K562 (cell line): ENCODE data around the gene JUN. TPM values are rescaled to one million over a fixed set of nuclear protein-coding genes. Genes with fewer than 3 reads are reported as not detected.

ENCODE experiments used
- CBFA2T2 ChIP-seq: fragments of 450-650 bp; conservative IDR thresholded peaks from 2 replicates; pipeline ENCODE4 v1.6.1; 2017; ENCODE audit warnings: mild to moderate bottlenecking
- EP300 ChIP-seq: IDR thresholded peaks from 2 replicates; pipeline ENCODE4 v1.6.1; 2012; ENCODE audit warnings: low read length, improper control_type of control experiment
- ETS2 ChIP-seq: IDR thresholded peaks from 2 replicates; pipeline ENCODE4 v1.6.1; 2016; ENCODE audit warnings: borderline replicate concordance, missing genetic modification characterization, mild to moderate bottlenecking, moderate library complexity, missing compliant biosample characterization; ENCODE audit not compliant: poor library complexity, severe bottlenecking
- KLF16 ChIP-seq: IDR thresholded peaks from 2 replicates; pipeline ENCODE4 v1.6.1; 2016; ENCODE audit warnings: antibody characterized with exemption
- NUFIP1 ChIP-seq: fragments of 450-650 bp; IDR thresholded peaks from 2 replicates; pipeline ENCODE4 v1.6.1; 2018; ENCODE audit not compliant: partially characterized antibody
- PHB2 ChIP-seq: fragments of 450-650 bp; IDR thresholded peaks from 2 replicates; pipeline ENCODE4 v1.6.1; 2017; ENCODE audit warnings: low read depth
- SMARCB1 ChIP-seq: IDR thresholded peaks from 2 replicates; pipeline ENCODE4 v1.6.1; 2011; ENCODE audit warnings: improper control_type of control experiment, low read depth; ENCODE audit not compliant: insufficient read length
- STAT5A ChIP-seq: IDR thresholded peaks from 2 replicates; pipeline ENCODE4 v1.6.1; 2012; ENCODE audit warnings: low read length, inconsistent platforms, borderline replicate concordance
- ZNF79 ChIP-seq: fragments of 250-450 bp; sonication (Bioruptor Pico); IDR thresholded peaks from 2 replicates; pipeline ENCODE4 v1.4.0; 2020; ENCODE audit warnings: low read depth, mild to moderate bottlenecking, moderate library complexity
- polyA plus RNA-seq, 8 experiments: library from polyadenylated mRNA; depleted of rRNA in 4 of 8; stranded (reverse) in 5 of 8; unstranded in 3 of 8; fragments of >200 nt; fragmentation: Nextera tagmentation in 2 of 8; fragmentation: Illumina TruSeq in 1 of 8; extraction: Ambion mirVana in 2 of 8; extraction: Trizol in 1 of 8; gene quantifications; 2 replicates each; pipeline versions ENCODE4 v1.2.1 to v1.2.3, GENCODE V29; 2011 to 2014; ENCODE audit warnings: inconsistent platforms in 1 of 8, missing spikeins in 1 of 8
- total RNA-seq, 7 experiments: library from RNA; depleted of rRNA in 6 of 7; stranded (reverse); fragments of >200 nt in 6 of 7; fragmentation: Illumina TruSeq in 2 of 7; extraction: Trizol in 2 of 7; gene quantifications; 2 replicates each; pipeline versions ENCODE4 v1.2.1 to v1.2.3, GENCODE V29; 2011 to 2021; ENCODE audit warnings: low replicate concordance in 1 of 7
- TF ChIP-seq, protein P1 (sequence below): fragments of 150-350 bp; IDR thresholded peaks from 2 replicates; pipeline ENCODE4 v1.6.1; 2014; ENCODE audit warnings: low read depth, mild to moderate bottlenecking, low read length, borderline replicate concordance
- TF ChIP-seq, protein P2 (sequence below): fragments of 450-650 bp; formaldehyde crosslinking; IDR thresholded peaks from 2 replicates; pipeline ENCODE4 v1.4.0; 2022; ENCODE audit warnings: missing genetic modification characterization
- TF ChIP-seq, protein P3 (sequence below): IDR thresholded peaks from 2 replicates; pipeline ENCODE4 v1.6.1; 2011; ENCODE audit not compliant: insufficient read length; ENCODE audit errors: extremely low read depth
- TF ChIP-seq, protein P4 (sequence below): IDR thresholded peaks from 3 replicates; pipeline ENCODE4 v1.6.1; 2011; ENCODE audit warnings: borderline replicate concordance, mild to moderate bottlenecking; ENCODE audit not compliant: insufficient read length, insufficient read depth
- TF ChIP-seq, protein P5 (sequence below): fragments of 450-650 bp; IDR thresholded peaks from 2 replicates; pipeline ENCODE4 v1.6.1; 2016; ENCODE audit warnings: borderline replicate concordance
- TF ChIP-seq, protein P6 (sequence below): fragments of 250-450 bp; sonication (Bioruptor Pico); IDR thresholded peaks from 2 replicates; pipeline ENCODE4 v1.4.0; 2020; ENCODE audit warnings: mild to moderate bottlenecking, moderate library complexity, borderline replicate concordance

JUN gene
- total and polyA plus RNA-seq, 9 of the 15 experiments (the other 6 are each of a cell fraction or from before 2014, with no cell fraction given): 0.32 to 23.4 (median 4.0) TPM

DNA sequence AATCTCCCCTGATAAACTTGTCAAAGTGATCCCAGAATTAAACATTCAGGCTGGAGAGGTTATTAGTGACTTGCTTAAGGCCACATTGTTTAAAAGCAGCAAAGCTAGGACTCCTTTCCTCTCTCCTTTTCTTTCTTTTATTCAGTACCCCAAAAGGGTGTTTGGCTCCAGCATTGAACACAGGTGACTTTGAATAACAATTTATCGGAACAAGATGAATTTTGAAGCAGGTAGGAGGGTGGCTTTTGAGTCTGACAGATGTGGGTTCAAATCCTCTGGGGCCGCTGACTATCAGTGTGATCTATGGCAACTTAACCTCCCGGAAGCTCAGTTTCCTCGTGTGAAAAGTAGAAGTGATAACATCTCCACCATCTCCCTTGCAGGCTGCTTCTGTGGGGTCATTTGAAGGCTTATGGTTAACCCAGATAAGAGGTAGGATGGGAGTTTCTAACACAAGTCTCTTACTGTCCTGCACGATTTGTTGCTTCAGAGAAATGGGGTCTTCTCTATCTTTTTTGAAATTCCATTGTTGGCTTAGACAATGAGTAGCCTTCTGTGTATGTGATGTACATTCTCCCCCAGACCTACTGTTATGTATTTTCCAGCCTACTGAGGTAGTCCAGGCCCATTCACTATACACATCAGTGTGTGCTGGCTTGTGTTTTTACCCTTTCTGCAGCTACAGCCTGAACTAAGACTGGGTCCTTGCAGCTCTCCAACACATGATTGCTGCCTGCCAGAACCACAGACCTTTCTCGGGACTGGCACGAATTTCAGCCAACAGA, 29.0 kb downstream of the JUN start (continued):
- no peak for TF ChIP-seq ETS2 (tag)
- TF ChIP-seq KLF16: peak; percentile 75
- TF ChIP-seq, protein P1, sequence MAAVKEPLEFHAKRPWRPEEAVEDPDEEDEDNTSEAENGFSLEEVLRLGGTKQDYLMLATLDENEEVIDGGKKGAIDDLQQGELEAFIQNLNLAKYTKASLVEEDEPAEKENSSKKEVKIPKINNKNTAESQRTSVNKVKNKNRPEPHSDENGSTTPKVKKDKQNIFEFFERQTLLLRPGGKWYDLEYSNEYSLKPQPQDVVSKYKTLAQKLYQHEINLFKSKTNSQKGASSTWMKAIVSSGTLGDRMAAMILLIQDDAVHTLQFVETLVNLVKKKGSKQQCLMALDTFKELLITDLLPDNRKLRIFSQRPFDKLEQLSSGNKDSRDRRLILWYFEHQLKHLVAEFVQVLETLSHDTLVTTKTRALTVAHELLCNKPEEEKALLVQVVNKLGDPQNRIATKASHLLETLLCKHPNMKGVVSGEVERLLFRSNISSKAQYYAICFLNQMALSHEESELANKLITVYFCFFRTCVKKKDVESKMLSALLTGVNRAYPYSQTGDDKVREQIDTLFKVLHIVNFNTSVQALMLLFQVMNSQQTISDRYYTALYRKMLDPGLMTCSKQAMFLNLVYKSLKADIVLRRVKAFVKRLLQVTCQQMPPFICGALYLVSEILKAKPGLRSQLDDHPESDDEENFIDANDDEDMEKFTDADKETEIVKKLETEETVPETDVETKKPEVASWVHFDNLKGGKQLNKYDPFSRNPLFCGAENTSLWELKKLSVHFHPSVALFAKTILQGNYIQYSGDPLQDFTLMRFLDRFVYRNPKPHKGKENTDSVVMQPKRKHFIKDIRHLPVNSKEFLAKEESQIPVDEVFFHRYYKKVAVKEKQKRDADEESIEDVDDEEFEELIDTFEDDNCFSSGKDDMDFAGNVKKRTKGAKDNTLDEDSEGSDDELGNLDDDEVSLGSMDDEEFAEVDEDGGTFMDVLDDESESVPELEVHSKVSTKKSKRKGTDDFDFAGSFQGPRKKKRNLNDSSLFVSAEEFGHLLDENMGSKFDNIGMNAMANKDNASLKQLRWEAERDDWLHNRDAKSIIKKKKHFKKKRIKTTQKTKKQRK: no peak
- TF ChIP-seq EP300: peak; percentile 56
- no peak for TF ChIP-seq NUFIP1
- TF ChIP-seq ZNF79: no peak
- TF ChIP-seq, protein P2, sequence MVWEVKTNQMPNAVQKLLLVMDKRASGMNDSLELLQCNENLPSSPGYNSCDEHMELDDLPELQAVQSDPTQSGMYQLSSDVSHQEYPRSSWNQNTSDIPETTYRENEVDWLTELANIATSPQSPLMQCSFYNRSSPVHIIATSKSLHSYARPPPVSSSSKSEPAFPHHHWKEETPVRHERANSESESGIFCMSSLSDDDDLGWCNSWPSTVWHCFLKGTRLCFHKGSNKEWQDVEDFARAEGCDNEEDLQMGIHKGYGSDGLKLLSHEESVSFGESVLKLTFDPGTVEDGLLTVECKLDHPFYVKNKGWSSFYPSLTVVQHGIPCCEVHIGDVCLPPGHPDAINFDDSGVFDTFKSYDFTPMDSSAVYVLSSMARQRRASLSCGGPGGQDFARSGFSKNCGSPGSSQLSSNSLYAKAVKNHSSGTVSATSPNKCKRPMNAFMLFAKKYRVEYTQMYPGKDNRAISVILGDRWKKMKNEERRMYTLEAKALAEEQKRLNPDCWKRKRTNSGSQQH (CRISPR knock-in tag): no peak
- TF ChIP-seq, protein P3, sequence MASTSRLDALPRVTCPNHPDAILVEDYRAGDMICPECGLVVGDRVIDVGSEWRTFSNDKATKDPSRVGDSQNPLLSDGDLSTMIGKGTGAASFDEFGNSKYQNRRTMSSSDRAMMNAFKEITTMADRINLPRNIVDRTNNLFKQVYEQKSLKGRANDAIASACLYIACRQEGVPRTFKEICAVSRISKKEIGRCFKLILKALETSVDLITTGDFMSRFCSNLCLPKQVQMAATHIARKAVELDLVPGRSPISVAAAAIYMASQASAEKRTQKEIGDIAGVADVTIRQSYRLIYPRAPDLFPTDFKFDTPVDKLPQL: no peak
- no peak for TF ChIP-seq PHB2
- TF ChIP-seq, protein P4, sequence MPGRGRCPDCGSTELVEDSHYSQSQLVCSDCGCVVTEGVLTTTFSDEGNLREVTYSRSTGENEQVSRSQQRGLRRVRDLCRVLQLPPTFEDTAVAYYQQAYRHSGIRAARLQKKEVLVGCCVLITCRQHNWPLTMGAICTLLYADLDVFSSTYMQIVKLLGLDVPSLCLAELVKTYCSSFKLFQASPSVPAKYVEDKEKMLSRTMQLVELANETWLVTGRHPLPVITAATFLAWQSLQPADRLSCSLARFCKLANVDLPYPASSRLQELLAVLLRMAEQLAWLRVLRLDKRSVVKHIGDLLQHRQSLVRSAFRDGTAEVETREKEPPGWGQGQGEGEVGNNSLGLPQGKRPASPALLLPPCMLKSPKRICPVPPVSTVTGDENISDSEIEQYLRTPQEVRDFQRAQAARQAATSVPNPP: no peak
- TF ChIP-seq, protein P5, sequence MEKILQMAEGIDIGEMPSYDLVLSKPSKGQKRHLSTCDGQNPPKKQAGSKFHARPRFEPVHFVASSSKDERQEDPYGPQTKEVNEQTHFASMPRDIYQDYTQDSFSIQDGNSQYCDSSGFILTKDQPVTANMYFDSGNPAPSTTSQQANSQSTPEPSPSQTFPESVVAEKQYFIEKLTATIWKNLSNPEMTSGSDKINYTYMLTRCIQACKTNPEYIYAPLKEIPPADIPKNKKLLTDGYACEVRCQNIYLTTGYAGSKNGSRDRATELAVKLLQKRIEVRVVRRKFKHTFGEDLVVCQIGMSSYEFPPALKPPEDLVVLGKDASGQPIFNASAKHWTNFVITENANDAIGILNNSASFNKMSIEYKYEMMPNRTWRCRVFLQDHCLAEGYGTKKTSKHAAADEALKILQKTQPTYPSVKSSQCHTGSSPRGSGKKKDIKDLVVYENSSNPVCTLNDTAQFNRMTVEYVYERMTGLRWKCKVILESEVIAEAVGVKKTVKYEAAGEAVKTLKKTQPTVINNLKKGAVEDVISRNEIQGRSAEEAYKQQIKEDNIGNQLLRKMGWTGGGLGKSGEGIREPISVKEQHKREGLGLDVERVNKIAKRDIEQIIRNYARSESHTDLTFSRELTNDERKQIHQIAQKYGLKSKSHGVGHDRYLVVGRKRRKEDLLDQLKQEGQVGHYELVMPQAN: no peak
- peak; percentile 28; the same call in 1 of the 2 replicates for TF ChIP-seq STAT5A
- TF ChIP-seq, protein P6, sequence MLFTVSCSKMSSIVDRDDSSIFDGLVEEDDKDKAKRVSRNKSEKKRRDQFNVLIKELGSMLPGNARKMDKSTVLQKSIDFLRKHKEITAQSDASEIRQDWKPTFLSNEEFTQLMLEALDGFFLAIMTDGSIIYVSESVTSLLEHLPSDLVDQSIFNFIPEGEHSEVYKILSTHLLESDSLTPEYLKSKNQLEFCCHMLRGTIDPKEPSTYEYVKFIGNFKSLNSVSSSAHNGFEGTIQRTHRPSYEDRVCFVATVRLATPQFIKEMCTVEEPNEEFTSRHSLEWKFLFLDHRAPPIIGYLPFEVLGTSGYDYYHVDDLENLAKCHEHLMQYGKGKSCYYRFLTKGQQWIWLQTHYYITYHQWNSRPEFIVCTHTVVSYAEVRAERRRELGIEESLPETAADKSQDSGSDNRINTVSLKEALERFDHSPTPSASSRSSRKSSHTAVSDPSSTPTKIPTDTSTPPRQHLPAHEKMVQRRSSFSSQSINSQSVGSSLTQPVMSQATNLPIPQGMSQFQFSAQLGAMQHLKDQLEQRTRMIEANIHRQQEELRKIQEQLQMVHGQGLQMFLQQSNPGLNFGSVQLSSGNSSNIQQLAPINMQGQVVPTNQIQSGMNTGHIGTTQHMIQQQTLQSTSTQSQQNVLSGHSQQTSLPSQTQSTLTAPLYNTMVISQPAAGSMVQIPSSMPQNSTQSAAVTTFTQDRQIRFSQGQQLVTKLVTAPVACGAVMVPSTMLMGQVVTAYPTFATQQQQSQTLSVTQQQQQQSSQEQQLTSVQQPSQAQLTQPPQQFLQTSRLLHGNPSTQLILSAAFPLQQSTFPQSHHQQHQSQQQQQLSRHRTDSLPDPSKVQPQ (CRISPR knock-in tag): peak; percentile 55; the same call in 1 of the 2 replicates
- peak; percentile 64; the same call in 1 of the 2 replicates for TF ChIP-seq CBFA2T2
- TF ChIP-seq SMARCB1: no peak
